WTC11 (cell line): ENCODE results near the gene TNS3. TPM values are rescaled to one million over a fixed set of nuclear protein-coding genes. Genes with fewer than 3 reads are reported as not detected.

Source experiments
- ATAC-seq: fragments of 200-7000 bp; cut with Tn5 transposase; 2 replicates; pipeline ENCODE4 v1.10.0; 2021; ENCODE audit warnings: mild to moderate bottlenecking, moderate library complexity
- CTCF ChIA-PET: fragments of 300-600 bp; sonication (Branson Sonifier 250); formaldehyde crosslinking; loops from one replicate; lab custom pipeline; 2021; ENCODE audit warnings: antibody characterized with exemption; lab: Charles Lee
- POLR2A ChIA-PET: fragments of 350-600 bp; sonication (Branson Sonifier 250); formaldehyde crosslinking; loops from one replicate; lab custom pipeline; 2021; ENCODE audit warnings: antibody characterized with exemption; lab: Charles Lee
- DNase-seq: peaks from one replicate; pipeline ENCODE4 v3.0.0; 2021; ENCODE audit warnings: low spot score
- H3K27ac Mint-ChIP-seq: 2 replicates; pipeline ENCODE4 v1.8.0; 2021; ENCODE audit warnings: mixed read lengths
- H3K27me3 Mint-ChIP-seq: 2 replicates; pipeline ENCODE4 v1.8.0; 2021; ENCODE audit warnings: low read depth, mild to moderate bottlenecking, moderate library complexity, mixed read lengths
- H3K36me3 Mint-ChIP-seq: 2 replicates; pipeline ENCODE4 v1.8.0; 2021; ENCODE audit warnings: mixed read lengths
- H3K4me1 Mint-ChIP-seq: 2 replicates; pipeline ENCODE4 v1.8.0; 2022; ENCODE audit warnings: mixed read lengths
- H3K4me3 Mint-ChIP-seq: 2 replicates; pipeline ENCODE4 v1.8.0; 2021; ENCODE audit warnings: mild to moderate bottlenecking, moderate library complexity, mixed read lengths
- H3K9me3 Mint-ChIP-seq: 2 replicates; pipeline ENCODE4 v1.8.0; 2021; ENCODE audit warnings: mixed read lengths
- ATF1 ChIP-seq: sonication (generic); formaldehyde crosslinking; IDR thresholded peaks from 2 replicates; pipeline ENCODE4 v1.8.1; 2023; ENCODE audit warnings: mild to moderate bottlenecking, moderate library complexity, missing genetic modification reagents
- CREM ChIP-seq: sonication (generic); formaldehyde crosslinking; IDR thresholded peaks from 2 replicates; pipeline ENCODE4 v1.8.1; 2022; ENCODE audit warnings: mild to moderate bottlenecking, missing genetic modification reagents, moderate library complexity
- EMX1 ChIP-seq: fragments of 250-450 bp; sonication (Bioruptor Pico); IDR thresholded peaks from 2 replicates; pipeline ENCODE4 v1.8.0; 2021; ENCODE audit warnings: mild to moderate bottlenecking
- GTF2I ChIP-seq: fragments of 250-450 bp; sonication (Bioruptor Pico); conservative IDR thresholded peaks from 2 replicates; pipeline ENCODE4 v1.4.0; 2021; ENCODE audit warnings: mild to moderate bottlenecking
- KAT7 ChIP-seq: sonication (generic); formaldehyde crosslinking; IDR thresholded peaks from 2 replicates; pipeline ENCODE4 v1.8.1; 2023; ENCODE audit warnings: missing genetic modification reagents, mild to moderate bottlenecking, borderline replicate concordance
- NFYB ChIP-seq: sonication (generic); formaldehyde crosslinking; conservative IDR thresholded peaks from 2 replicates; pipeline ENCODE4 v1.8.0; 2022; ENCODE audit warnings: low read depth, missing genetic modification reagents
- NR1H2 ChIP-seq: sonication (generic); formaldehyde crosslinking; IDR thresholded peaks from 2 replicates; pipeline ENCODE4 v1.9.0; 2021; ENCODE audit warnings: mild to moderate bottlenecking, moderate library complexity, missing genetic modification reagents
- OVOL2 ChIP-seq: fragments of 250-450 bp; sonication (Bioruptor Pico); IDR thresholded peaks from 2 replicates; pipeline ENCODE4 v1.9.0; 2021; ENCODE audit warnings: mild to moderate bottlenecking, borderline replicate concordance
- SMAD3 ChIP-seq: sonication (generic); formaldehyde crosslinking; IDR thresholded peaks from 2 replicates; pipeline ENCODE4 v1.8.0; 2022; ENCODE audit warnings: missing genetic modification reagents, mild to moderate bottlenecking, borderline replicate concordance
- SP1 ChIP-seq: sonication (generic); formaldehyde crosslinking; conservative IDR thresholded peaks from 2 replicates; pipeline ENCODE4 v1.8.1; 2022; ENCODE audit warnings: missing genetic modification reagents
- ZBTB21 ChIP-seq: sonication (generic); formaldehyde crosslinking; IDR thresholded peaks from 2 replicates; pipeline ENCODE4 v1.8.1; 2023; ENCODE audit warnings: mild to moderate bottlenecking, missing genetic modification reagents, borderline replicate concordance
- ZNF232 ChIP-seq: sonication (generic); formaldehyde crosslinking; IDR thresholded peaks from 2 replicates; pipeline ENCODE4 v1.8.0; 2022; ENCODE audit warnings: mild to moderate bottlenecking, missing genetic modification reagents
- ZNF263 ChIP-seq: sonication (generic); formaldehyde crosslinking; IDR thresholded peaks from 2 replicates; pipeline ENCODE4 v1.8.1; 2022; ENCODE audit warnings: low read depth, mild to moderate bottlenecking, moderate library complexity, missing genetic modification reagents
- ZNF396 ChIP-seq: fragments of 250-450 bp; sonication (Bioruptor Pico); IDR thresholded peaks from 2 replicates; pipeline ENCODE4 v1.8.0; 2021; ENCODE audit warnings: mild to moderate bottlenecking, moderate library complexity, borderline replicate concordance
- ZNF423 ChIP-seq: fragments of 250-450 bp; sonication (Bioruptor Pico); IDR thresholded peaks from 2 replicates; pipeline ENCODE4 v2.1.2; 2022; ENCODE audit warnings: mild to moderate bottlenecking, moderate library complexity
- total RNA-seq: library from RNA; stranded (reverse); gene quantifications from 3 replicates; pipeline ENCODE4 v1.2.3, GENCODE V29; 2021
- TF ChIP-seq, protein P1 (sequence below): sonication (generic); formaldehyde crosslinking; conservative IDR thresholded peaks from 2 replicates; pipeline ENCODE4 v1.8.1; 2022; ENCODE audit warnings: mild to moderate bottlenecking, missing genetic modification reagents
- TF ChIP-seq, protein P2 (sequence below): sonication (generic); formaldehyde crosslinking; IDR thresholded peaks from 2 replicates; pipeline ENCODE4 v1.8.1; 2023; ENCODE audit warnings: mild to moderate bottlenecking, moderate library complexity, missing genetic modification reagents
- TF ChIP-seq, protein P3 (sequence below): sonication (generic); formaldehyde crosslinking; IDR thresholded peaks from 2 replicates; pipeline ENCODE4 v1.8.1; 2022; ENCODE audit warnings: mild to moderate bottlenecking, moderate library complexity, missing genetic modification reagents
- TF ChIP-seq, protein P4 (sequence below): fragments of 250-450 bp; sonication (Bioruptor Pico); IDR thresholded peaks from 2 replicates; pipeline ENCODE4 v1.9.0; 2021; ENCODE audit warnings: moderate library complexity, mild to moderate bottlenecking, inconsistent platforms, borderline replicate concordance
- TF ChIP-seq, protein P5 (sequence below): sonication (generic); formaldehyde crosslinking; IDR thresholded peaks from 2 replicates; pipeline ENCODE4 v1.8.1; 2022; ENCODE audit warnings: low read depth, missing genetic modification reagents, borderline replicate concordance
- TF ChIP-seq, protein P6 (sequence below): sonication (generic); formaldehyde crosslinking; IDR thresholded peaks from 2 replicates; pipeline ENCODE4 v1.8.0; 2022; ENCODE audit warnings: missing genetic modification reagents

Gene TNS3
- total RNA-seq, 1 experiment from 2014 or later = 37.7 TPM

DNA sequence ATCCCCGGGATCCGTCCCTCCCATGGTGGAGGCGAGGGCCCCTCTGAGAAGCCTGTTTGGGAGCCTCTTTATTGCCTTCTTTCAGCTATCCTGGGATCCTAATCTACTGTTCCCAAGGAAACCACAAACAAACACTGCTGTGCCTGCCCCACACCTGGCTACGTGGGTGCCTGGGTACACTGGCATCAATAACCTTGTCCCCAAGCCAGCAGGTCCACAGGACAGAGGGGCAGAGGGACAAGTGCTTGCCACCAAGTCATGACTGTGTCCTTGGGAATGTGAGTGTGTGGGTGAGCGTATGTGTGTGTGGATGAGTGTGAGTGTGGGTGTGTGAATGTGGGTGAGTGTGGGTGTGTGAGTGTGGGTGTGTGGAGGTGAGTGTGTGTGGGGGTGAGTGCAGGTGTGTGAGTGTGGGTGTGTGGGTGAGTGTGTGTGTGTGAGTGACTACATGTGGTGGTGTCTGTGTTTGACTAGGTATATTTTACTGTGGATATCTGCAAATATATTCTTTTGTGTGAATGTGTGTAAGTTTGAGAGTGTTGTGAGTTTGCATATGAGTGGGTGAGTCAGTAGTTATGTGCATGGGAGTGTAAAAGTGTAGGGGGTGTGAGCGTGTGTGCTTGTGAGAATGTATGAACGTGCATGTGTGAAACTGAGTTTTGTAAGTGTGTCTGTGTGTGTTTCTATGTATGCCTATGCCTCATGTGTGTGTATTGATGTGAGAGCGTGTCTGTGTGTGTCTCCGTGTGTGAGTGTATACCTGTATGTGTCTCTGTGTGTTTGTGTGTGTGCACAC is 96.1 kb downstream of the TNS3 start (continued):
- TF ChIP-seq NFYB (CRISPR knock-in tag) (no peak), EMX1 (no peak), KAT7 (no peak)

DNA sequence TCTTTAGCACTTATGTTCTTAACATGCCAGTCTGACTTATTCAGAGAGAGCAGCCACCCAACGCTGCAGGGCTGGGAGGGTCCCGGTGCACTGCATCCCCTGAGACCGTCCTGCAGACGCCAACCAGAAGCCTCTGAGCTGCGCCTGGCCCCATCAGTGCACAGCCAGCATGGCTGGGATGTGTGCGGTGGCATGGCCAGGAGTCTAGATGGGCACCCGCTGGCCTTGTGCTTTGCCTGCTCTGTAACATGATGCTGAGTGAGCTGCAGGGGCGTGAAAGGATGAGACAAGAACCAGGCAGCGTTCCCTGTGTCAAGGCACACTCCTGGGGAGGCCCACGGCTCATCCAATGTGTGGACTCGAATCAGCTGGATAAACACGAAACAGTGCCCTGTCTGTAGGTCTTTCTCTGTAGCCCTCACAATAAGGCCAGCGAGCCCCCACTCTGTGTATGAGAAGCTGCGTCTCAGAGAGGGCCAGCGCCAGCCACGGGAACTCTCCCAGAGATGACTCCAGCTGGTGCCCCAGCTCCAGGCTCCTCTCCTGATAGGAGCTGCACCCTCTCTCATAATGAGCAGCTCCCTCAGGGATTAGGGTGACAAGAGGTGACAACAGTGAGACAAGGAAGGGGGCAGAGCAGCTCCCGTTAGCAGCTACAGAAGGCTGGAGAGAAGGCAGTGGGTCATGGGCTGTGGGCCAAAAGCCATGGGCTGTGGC is 96.8 kb downstream of the TNS3 start:
- ATAC-seq = no peak
- POLR2A ChIA-PET = no interaction called here
- H3K4me1 Mint-ChIP-seq = peaks cover 66% of the 10 kb centered on the region

More for the DNA sequence above, 96.8 kb downstream of the TNS3 start:
- CTCF ChIA-PET = interaction anchor here (0.7 to 2.7 kb wide), 4 partner anchors 9 to 32 kb away, joined by 3 to 11 read pairs (median 4); no protein-coding TSS in a partner anchor
- Mint-ChIP-seq H3K27me3 (peaks cover 61% of the 10 kb centered on the region), H3K9me3 (peaks cover 4% of the 10 kb centered on the region; the same call in 1 of the 2 replicates), H3K4me3 (no peak overlapping the region), H3K36me3 (peaks cover 18% of the 10 kb centered on the region), H3K27ac (no peak overlapping the region)
- TF ChIP-seq ZNF263 (CRISPR knock-in tag) (no peak), GTF2I (CRISPR knock-in tag) (no peak), OVOL2 (CRISPR knock-in tag) (no peak), SMAD3 (no peak), ZNF396 (CRISPR knock-in tag) (no peak), NFYB (CRISPR knock-in tag) (no peak), SP1 (no peak), CREM (CRISPR knock-in tag) (no peak), ZNF423 (CRISPR knock-in tag) (no peak), NR1H2 (CRISPR knock-in tag) (no peak), KAT7 (no peak), ZBTB21 (CRISPR knock-in tag) (no peak), ZNF232 (CRISPR knock-in tag) (no peak), ATF1 (no peak)
- TF ChIP-seq, protein P1, sequence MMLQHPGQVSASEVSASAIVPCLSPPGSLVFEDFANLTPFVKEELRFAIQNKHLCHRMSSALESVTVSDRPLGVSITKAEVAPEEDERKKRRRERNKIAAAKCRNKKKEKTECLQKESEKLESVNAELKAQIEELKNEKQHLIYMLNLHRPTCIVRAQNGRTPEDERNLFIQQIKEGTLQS (CRISPR knock-in tag) = no peak
- TF ChIP-seq, protein P2, sequence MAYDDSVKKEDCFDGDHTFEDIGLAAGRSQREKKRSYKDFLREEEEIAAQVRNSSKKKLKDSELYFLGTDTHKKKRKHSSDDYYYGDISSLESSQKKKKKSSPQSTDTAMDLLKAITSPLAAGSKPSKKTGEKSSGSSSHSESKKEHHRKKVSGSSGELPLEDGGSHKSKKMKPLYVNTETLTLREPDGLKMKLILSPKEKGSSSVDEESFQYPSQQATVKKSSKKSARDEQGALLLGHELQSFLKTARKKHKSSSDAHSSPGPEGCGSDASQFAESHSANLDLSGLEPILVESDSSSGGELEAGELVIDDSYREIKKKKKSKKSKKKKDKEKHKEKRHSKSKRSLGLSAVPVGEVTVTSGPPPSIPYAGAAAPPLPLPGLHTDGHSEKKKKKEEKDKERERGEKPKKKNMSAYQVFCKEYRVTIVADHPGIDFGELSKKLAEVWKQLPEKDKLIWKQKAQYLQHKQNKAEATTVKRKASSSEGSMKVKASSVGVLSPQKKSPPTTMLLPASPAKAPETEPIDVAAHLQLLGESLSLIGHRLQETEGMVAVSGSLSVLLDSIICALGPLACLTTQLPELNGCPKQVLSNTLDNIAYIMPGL (CRISPR knock-in tag) = no peak
- TF ChIP-seq, protein P3, sequence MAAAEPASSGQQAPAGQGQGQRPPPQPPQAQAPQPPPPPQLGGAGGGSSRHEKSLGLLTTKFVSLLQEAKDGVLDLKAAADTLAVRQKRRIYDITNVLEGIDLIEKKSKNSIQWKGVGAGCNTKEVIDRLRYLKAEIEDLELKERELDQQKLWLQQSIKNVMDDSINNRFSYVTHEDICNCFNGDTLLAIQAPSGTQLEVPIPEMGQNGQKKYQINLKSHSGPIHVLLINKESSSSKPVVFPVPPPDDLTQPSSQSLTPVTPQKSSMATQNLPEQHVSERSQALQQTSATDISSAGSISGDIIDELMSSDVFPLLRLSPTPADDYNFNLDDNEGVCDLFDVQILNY (CRISPR knock-in tag) = no peak
- TF ChIP-seq, protein P4, sequence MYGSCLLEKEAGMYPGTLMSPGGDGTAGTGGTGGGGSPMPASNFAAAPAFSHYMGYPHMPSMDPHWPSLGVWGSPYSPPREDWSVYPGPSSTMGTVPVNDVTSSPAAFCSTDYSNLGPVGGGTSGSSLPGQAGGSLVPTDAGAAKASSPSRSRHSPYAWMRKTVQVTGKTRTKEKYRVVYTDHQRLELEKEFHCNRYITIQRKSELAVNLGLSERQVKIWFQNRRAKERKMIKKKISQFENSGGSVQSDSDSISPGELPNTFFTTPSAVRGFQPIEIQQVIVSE (CRISPR knock-in tag) = no peak
- TF ChIP-seq, protein P5, sequence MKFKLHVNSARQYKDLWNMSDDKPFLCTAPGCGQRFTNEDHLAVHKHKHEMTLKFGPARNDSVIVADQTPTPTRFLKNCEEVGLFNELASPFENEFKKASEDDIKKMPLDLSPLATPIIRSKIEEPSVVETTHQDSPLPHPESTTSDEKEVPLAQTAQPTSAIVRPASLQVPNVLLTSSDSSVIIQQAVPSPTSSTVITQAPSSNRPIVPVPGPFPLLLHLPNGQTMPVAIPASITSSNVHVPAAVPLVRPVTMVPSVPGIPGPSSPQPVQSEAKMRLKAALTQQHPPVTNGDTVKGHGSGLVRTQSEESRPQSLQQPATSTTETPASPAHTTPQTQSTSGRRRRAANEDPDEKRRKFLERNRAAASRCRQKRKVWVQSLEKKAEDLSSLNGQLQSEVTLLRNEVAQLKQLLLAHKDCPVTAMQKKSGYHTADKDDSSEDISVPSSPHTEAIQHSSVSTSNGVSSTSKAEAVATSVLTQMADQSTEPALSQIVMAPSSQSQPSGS = no peak
- TF ChIP-seq, protein P6, sequence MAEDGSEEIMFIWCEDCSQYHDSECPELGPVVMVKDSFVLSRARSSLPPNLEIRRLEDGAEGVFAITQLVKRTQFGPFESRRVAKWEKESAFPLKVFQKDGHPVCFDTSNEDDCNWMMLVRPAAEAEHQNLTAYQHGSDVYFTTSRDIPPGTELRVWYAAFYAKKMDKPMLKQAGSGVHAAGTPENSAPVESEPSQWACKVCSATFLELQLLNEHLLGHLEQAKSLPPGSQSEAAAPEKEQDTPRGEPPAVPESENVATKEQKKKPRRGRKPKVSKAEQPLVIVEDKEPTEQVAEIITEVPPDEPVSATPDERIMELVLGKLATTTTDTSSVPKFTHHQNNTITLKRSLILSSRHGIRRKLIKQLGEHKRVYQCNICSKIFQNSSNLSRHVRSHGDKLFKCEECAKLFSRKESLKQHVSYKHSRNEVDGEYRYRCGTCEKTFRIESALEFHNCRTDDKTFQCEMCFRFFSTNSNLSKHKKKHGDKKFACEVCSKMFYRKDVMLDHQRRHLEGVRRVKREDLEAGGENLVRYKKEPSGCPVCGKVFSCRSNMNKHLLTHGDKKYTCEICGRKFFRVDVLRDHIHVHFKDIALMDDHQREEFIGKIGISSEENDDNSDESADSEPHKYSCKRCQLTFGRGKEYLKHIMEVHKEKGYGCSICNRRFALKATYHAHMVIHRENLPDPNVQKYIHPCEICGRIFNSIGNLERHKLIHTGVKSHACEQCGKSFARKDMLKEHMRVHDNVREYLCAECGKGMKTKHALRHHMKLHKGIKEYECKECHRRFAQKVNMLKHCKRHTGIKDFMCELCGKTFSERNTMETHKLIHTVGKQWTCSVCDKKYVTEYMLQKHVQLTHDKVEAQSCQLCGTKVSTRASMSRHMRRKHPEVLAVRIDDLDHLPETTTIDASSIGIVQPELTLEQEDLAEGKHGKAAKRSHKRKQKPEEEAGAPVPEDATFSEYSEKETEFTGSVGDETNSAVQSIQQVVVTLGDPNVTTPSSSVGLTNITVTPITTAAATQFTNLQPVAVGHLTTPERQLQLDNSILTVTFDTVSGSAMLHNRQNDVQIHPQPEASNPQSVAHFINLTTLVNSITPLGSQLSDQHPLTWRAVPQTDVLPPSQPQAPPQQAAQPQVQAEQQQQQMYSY = no peak
- DNase-seq = no peak
